Astrocyte (in vitro differentiated cells and primary cell): Measurements from ENCODE around the gene METTL26. TPM values are rescaled to one million over a fixed set of nuclear protein-coding genes. Genes with fewer than 3 reads are reported as not detected.

Experiments used
- DNase-seq: peaks from one replicate; pipeline ENCODE4 v3.0.0-alpha.2; 2010; ENCODE audit warnings: low read depth
- FAIRE-seq: peaks from 2 replicates; lab custom pipeline; 2011; peaks lifted over from hg19 to GRCh38; lab: Jason Lieb, UNC
- H2AFZ ChIP-seq: 2 replicates; pipeline ENCODE4 v1.6.0; 2012; ENCODE audit warnings: low read depth, low read length, inconsistent platforms
- H3K27ac ChIP-seq: 2 replicates; pipeline ENCODE4 v1.5.1; 2011; ENCODE audit warnings: low read depth, low read length, inconsistent platforms
- H3K27me3 ChIP-seq: 2 replicates; pipeline ENCODE4 v1.6.0; 2011; ENCODE audit warnings: low read length, inconsistent platforms; ENCODE audit not compliant: insufficient read depth
- H3K36me3 ChIP-seq: 2 replicates; pipeline ENCODE4 v1.5.1; 2011; ENCODE audit warnings: low read length, inconsistent platforms; ENCODE audit not compliant: insufficient read depth
- H3K4me1 ChIP-seq: 2 replicates; pipeline ENCODE4 v1.5.1; 2011; ENCODE audit warnings: low read length, inconsistent platforms; ENCODE audit not compliant: insufficient read depth
- H3K4me2 ChIP-seq: 2 replicates; pipeline ENCODE4 v1.6.0; 2012; ENCODE audit warnings: low read length, inconsistent platforms
- H3K4me3 ChIP-seq: 2 replicates; pipeline ENCODE4 v1.5.1; 2011; ENCODE audit warnings: low read depth, mild to moderate bottlenecking, low read length, inconsistent platforms; ENCODE audit not compliant: insufficient read depth
- H3K79me2 ChIP-seq: 2 replicates; pipeline ENCODE4 v1.6.0; 2012; ENCODE audit warnings: mild to moderate bottlenecking, low read length, inconsistent platforms; ENCODE audit not compliant: insufficient read depth
- H3K9ac ChIP-seq: 2 replicates; pipeline ENCODE4 v1.6.0; 2012; ENCODE audit warnings: mild to moderate bottlenecking, low read length, inconsistent platforms
- H3K9me3 ChIP-seq: 2 replicates; pipeline ENCODE4 v1.5.1; 2012; ENCODE audit warnings: low read depth, mild to moderate bottlenecking, low read length, inconsistent platforms; ENCODE audit not compliant: insufficient read depth
- H4K20me1 ChIP-seq: 2 replicates; pipeline ENCODE4 v1.6.0; 2012; ENCODE audit warnings: low read length, inconsistent platforms; ENCODE audit not compliant: insufficient read depth
- H3K27ac Mint-ChIP-seq: one replicate; pipeline ENCODE4 v1.8.0; 2021; ENCODE audit warnings: mild to moderate bottlenecking, mixed read lengths; ENCODE audit not compliant: unreplicated experiment
- H3K27me3 Mint-ChIP-seq: one replicate; pipeline ENCODE4 v1.8.0; 2021; ENCODE audit warnings: low read depth, mixed read lengths; ENCODE audit not compliant: unreplicated experiment
- H3K36me3 Mint-ChIP-seq: one replicate; pipeline ENCODE4 v1.8.0; 2021; ENCODE audit warnings: low read depth, mixed read lengths; ENCODE audit not compliant: unreplicated experiment
- H3K4me1 Mint-ChIP-seq: one replicate; pipeline ENCODE4 v1.8.0; 2021; ENCODE audit warnings: low read depth, mixed read lengths; ENCODE audit not compliant: unreplicated experiment
- H3K4me3 Mint-ChIP-seq: one replicate; pipeline ENCODE4 v1.8.0; 2021; ENCODE audit warnings: mild to moderate bottlenecking, moderate library complexity, mixed read lengths; ENCODE audit not compliant: unreplicated experiment
- H3K9me3 Mint-ChIP-seq: one replicate; pipeline ENCODE4 v1.8.0; 2021; ENCODE audit warnings: mild to moderate bottlenecking, mixed read lengths; ENCODE audit not compliant: unreplicated experiment
- EZH2 ChIP-seq: IDR thresholded peaks from 2 replicates; pipeline ENCODE4 v1.6.1; 2012; ENCODE audit warnings: mild to moderate bottlenecking, low read length, inconsistent platforms; ENCODE audit not compliant: insufficient read depth
- total RNA-seq: library from RNA; stranded (reverse); gene quantifications from 2 replicates; pipeline ENCODE4 v1.2.1, GENCODE V29; 2021
- TF ChIP-seq, protein P1 (sequence below): IDR thresholded peaks from 2 replicates; pipeline ENCODE4 v1.5.1; 2011; ENCODE audit warnings: low read depth, mild to moderate bottlenecking, inconsistent platforms, low read length, moderate library complexity; ENCODE audit not compliant: insufficient read depth

METTL26 gene
- total RNA-seq, 1 donor from 2014 or later = 56.4 TPM

GRCh38 chr16:676913-677312 lies 40.8 kb upstream of the METTL26 start:
- Mint-ChIP-seq H3K4me3 (no peak overlapping the region), H3K4me1 (peaks cover 8% of the 10 kb centered on the region), H3K27ac (no peak overlapping the region), H3K9me3 (no peaks in the 10 kb centered on the region), H3K36me3 (peaks cover 8% of the 10 kb centered on the region), H3K27me3 (no peaks in the 10 kb centered on the region)
- Histone ChIP-seq H3K4me1 (peaks cover 22% of the 10 kb centered on the region), H2AFZ (no peak overlapping the region), H4K20me1 (peaks cover 51% of the 10 kb centered on the region), H3K4me2 (no peak overlapping the region), H3K9me3 (no peaks in the 10 kb centered on the region), H3K36me3 (peaks cover 2% of the 10 kb centered on the region), H3K4me3 (no peak overlapping the region), H3K9ac (no peak overlapping the region), H3K79me2 (peaks cover 17% of the 10 kb centered on the region), H3K27ac (no peak overlapping the region), H3K27me3 (no peaks in the 10 kb centered on the region)
- TF ChIP-seq EZH2 = no peak
- TF ChIP-seq, protein P1, sequence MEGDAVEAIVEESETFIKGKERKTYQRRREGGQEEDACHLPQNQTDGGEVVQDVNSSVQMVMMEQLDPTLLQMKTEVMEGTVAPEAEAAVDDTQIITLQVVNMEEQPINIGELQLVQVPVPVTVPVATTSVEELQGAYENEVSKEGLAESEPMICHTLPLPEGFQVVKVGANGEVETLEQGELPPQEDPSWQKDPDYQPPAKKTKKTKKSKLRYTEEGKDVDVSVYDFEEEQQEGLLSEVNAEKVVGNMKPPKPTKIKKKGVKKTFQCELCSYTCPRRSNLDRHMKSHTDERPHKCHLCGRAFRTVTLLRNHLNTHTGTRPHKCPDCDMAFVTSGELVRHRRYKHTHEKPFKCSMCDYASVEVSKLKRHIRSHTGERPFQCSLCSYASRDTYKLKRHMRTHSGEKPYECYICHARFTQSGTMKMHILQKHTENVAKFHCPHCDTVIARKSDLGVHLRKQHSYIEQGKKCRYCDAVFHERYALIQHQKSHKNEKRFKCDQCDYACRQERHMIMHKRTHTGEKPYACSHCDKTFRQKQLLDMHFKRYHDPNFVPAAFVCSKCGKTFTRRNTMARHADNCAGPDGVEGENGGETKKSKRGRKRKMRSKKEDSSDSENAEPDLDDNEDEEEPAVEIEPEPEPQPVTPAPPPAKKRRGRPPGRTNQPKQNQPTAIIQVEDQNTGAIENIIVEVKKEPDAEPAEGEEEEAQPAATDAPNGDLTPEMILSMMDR = no peak
- DNase-seq (no peak), FAIRE-seq (no peak)

- H3K36me3 Mint-ChIP-seq = peaks cover 4% of the 10 kb centered on the region
- no peak overlapping the region for H3K27ac Mint-ChIP-seq
- peaks cover 18% of the 10 kb centered on the region for H3K4me1 ChIP-seq
- H3K4me3 Mint-ChIP-seq = no peak overlapping the region
- H3K4me3 ChIP-seq = no peak overlapping the region
- H3K9me3 ChIP-seq = no peaks in the 10 kb centered on the region
- FAIRE-seq = no peak
- no peaks in the 10 kb centered on the region for H3K27me3 ChIP-seq
- H3K27ac ChIP-seq = no peak overlapping the region
- no peak overlapping the region for H2AFZ ChIP-seq
- H3K4me1 Mint-ChIP-seq = peaks cover 4% of the 10 kb centered on the region
- H3K36me3 ChIP-seq = no peaks in the 10 kb centered on the region
- no peak overlapping the region for H3K4me2 ChIP-seq
- no peak for DNase-seq
- peaks cover 13% of the 10 kb centered on the region for H3K79me2 ChIP-seq
- H3K9me3 Mint-ChIP-seq = no peaks in the 10 kb centered on the region
- H4K20me1 ChIP-seq = peaks cover 47% of the 10 kb centered on the region
- H3K9ac ChIP-seq = no peak overlapping the region
- TF ChIP-seq EZH2 = no peak
- TF ChIP-seq, protein P1 = no peak
- no peaks in the 10 kb centered on the region for H3K27me3 Mint-ChIP-seq
Measured at GRCh38 chr16:676565-676902, 40.4 kb upstream of the METTL26 start.

GRCh38 chr16:675884-676564 lies 39.9 kb upstream of the METTL26 start:
- no peaks in the 10 kb centered on the region for H3K27me3 Mint-ChIP-seq
- peaks cover 2% of the 10 kb centered on the region for H3K36me3 Mint-ChIP-seq
- no peak overlapping the region for H3K27ac Mint-ChIP-seq
- peaks cover 46% of the 10 kb centered on the region for H4K20me1 ChIP-seq
- no peaks in the 10 kb centered on the region for H3K9me3 ChIP-seq
- H2AFZ ChIP-seq = no peak overlapping the region
- H3K9me3 Mint-ChIP-seq = no peaks in the 10 kb centered on the region
- TF ChIP-seq, protein P1 = no peak
- no peak for TF ChIP-seq EZH2
- no peak for DNase-seq
- no peaks in the 10 kb centered on the region for H3K27me3 ChIP-seq
- peaks cover 2% of the 10 kb centered on the region for H3K4me1 Mint-ChIP-seq
- no peak overlapping the region for H3K4me3 Mint-ChIP-seq
- no peaks in the 10 kb centered on the region for H3K36me3 ChIP-seq
- H3K27ac ChIP-seq = no peak overlapping the region
- H3K9ac ChIP-seq = no peak overlapping the region
- peak overlapping the region; percentile 39 for H3K4me3 ChIP-seq
- no peak for FAIRE-seq
- H3K79me2 ChIP-seq = peaks cover 13% of the 10 kb centered on the region
- H3K4me2 ChIP-seq = peak overlapping the region; percentile 82
- peaks cover 13% of the 10 kb centered on the region for H3K4me1 ChIP-seq
